NT2/D1 (cell line): ENCODE measurements around the gene GALNT9.

ENCODE experiments used
- DNase-seq: peaks from one replicate; pipeline ENCODE4 v3.0.0-alpha.2; 2011; ENCODE audit warnings: low read depth, low spot score
- H3K27me3 ChIP-seq: 2 replicates; pipeline ENCODE4 v1.6.0; 2011; ENCODE audit warnings: mild to moderate bottlenecking; ENCODE audit not compliant: insufficient read length, insufficient read depth
- H3K36me3 ChIP-seq: 2 replicates; pipeline ENCODE4 v1.6.1; 2011; ENCODE audit warnings: mild to moderate bottlenecking, low read length, mixed read lengths; ENCODE audit not compliant: insufficient read depth, insufficient read length
- H3K4me1 ChIP-seq: 2 replicates; pipeline ENCODE4 v1.5.1; 2011; ENCODE audit not compliant: insufficient read depth, insufficient read length
- H3K4me3 ChIP-seq: 2 replicates; pipeline ENCODE4 v1.5.1; 2011; ENCODE audit warnings: low read depth; ENCODE audit not compliant: insufficient read length
- H3K9ac ChIP-seq: 2 replicates; pipeline ENCODE4 v1.6.0; 2011; ENCODE audit warnings: low read depth; ENCODE audit not compliant: insufficient read length
- H3K9me3 ChIP-seq: 2 replicates; pipeline ENCODE4 v1.5.1; 2011; ENCODE audit warnings: mild to moderate bottlenecking, low read length; ENCODE audit not compliant: insufficient read depth
- SUZ12 ChIP-seq: IDR thresholded peaks from 2 replicates; pipeline ENCODE4 v1.6.1; 2011; ENCODE audit not compliant: insufficient read length, insufficient read depth; ENCODE audit errors: extremely low read depth
- YY1 ChIP-seq: IDR thresholded peaks from 2 replicates; pipeline ENCODE4 v1.6.1; 2011; ENCODE audit not compliant: insufficient read length, insufficient read depth
- ZNF274 ChIP-seq: IDR thresholded peaks from 2 replicates; pipeline ENCODE4 v1.6.1; 2011; ENCODE audit warnings: mild to moderate bottlenecking, low read depth, low read length

Gene GALNT9

GRCh38 chr12:132170637-132171292 is 158.6 kb downstream of the GALNT9 start:
- no peaks in the 10 kb centered on the region for H3K9me3 ChIP-seq
- H3K4me3 ChIP-seq: no peak overlapping the region
- peaks cover 17% of the 10 kb centered on the region for H3K4me1 ChIP-seq
- H3K36me3 ChIP-seq: no peaks in the 10 kb centered on the region
- peaks cover 33% of the 10 kb centered on the region for H3K27me3 ChIP-seq
- DNase-seq: no peak
- TF ChIP-seq SUZ12: no peak
- TF ChIP-seq YY1: no peak
- no peak for TF ChIP-seq ZNF274
- H3K9ac ChIP-seq: no peak overlapping the region

- H3K4me1 ChIP-seq: peaks cover 13% of the 10 kb centered on the region
- peak overlapping the region; percentile 12 for H3K9ac ChIP-seq
- no peaks in the 10 kb centered on the region for H3K9me3 ChIP-seq
- TF ChIP-seq SUZ12 (no peak), YY1 (no peak), ZNF274 (no peak)
- peaks cover 33% of the 10 kb centered on the region for H3K27me3 ChIP-seq
- H3K4me3 ChIP-seq: no peak overlapping the region
- H3K36me3 ChIP-seq: no peaks in the 10 kb centered on the region
- no peak for DNase-seq
Measured at GRCh38 chr12:132170094-132170636, 159.2 kb downstream of the GALNT9 start.

- Histone ChIP-seq H3K36me3 (no peaks in the 10 kb centered on the region), H3K9me3 (no peaks in the 10 kb centered on the region), H3K27me3 (peaks cover 31% of the 10 kb centered on the region), H3K4me1 (peaks cover 9% of the 10 kb centered on the region), H3K9ac (no peak overlapping the region), H3K4me3 (no peak overlapping the region)
- TF ChIP-seq ZNF274 (no peak), SUZ12 (no peak), YY1 (no peak)
- DNase-seq: no peak
Measured at GRCh38 chr12:132169376-132169775, 160.0 kb downstream of the GALNT9 start.

GRCh38 chr12:132168311-132169031 is 160.9 kb downstream of the GALNT9 start:
- H3K9ac ChIP-seq: no peak overlapping the region
- peaks cover 22% of the 10 kb centered on the region for H3K27me3 ChIP-seq
- no peak overlapping the region for H3K4me3 ChIP-seq
- H3K36me3 ChIP-seq: no peaks in the 10 kb centered on the region
- no peaks in the 10 kb centered on the region for H3K9me3 ChIP-seq
- no peak for DNase-seq
- peaks cover 10% of the 10 kb centered on the region for H3K4me1 ChIP-seq
- TF ChIP-seq YY1 (no peak), ZNF274 (no peak), SUZ12 (no peak)

- TF ChIP-seq YY1 (no peak), SUZ12 (no peak), ZNF274 (no peak)
- Histone ChIP-seq H3K9ac (no peak overlapping the region), H3K4me3 (no peak overlapping the region), H3K4me1 (peaks cover 16% of the 10 kb centered on the region), H3K9me3 (no peaks in the 10 kb centered on the region), H3K27me3 (peaks cover 17% of the 10 kb centered on the region), H3K36me3 (no peaks in the 10 kb centered on the region)
- no peak for DNase-seq
Measured at GRCh38 chr12:132167611-132168310, 161.6 kb downstream of the GALNT9 start.

- no peak overlapping the region for H3K4me3 ChIP-seq
- H3K9me3 ChIP-seq: no peaks in the 10 kb centered on the region
- TF ChIP-seq SUZ12 (no peak), YY1 (no peak), ZNF274 (no peak)
- H3K36me3 ChIP-seq: no peaks in the 10 kb centered on the region
- no peak for DNase-seq
- H3K27me3 ChIP-seq: peaks cover 17% of the 10 kb centered on the region
- H3K9ac ChIP-seq: no peak overlapping the region
- peaks cover 20% of the 10 kb centered on the region for H3K4me1 ChIP-seq
Measured at GRCh38 chr12:132166801-132167591, 162.4 kb downstream of the GALNT9 start.
